Stimulated activated naive CD8-positive, alpha-beta T cell treated with anti-CD3 and anti-CD28 coated beads, Interleukin-15, Interleukin-2, amounts not matched to agents 100 ng/mL and 50 ng/mL, for 24 hours (primary cell): ENCODE data around the gene HAND2.

ENCODE experiments used
- H3K27ac Mint-ChIP-seq: one replicate; pipeline ENCODE4 v1.8.0; 2021; ENCODE audit warnings: mild to moderate bottlenecking, mixed read lengths
- H3K27me3 Mint-ChIP-seq: one replicate; pipeline ENCODE4 v1.8.0; 2021; ENCODE audit warnings: mixed read lengths
- H3K36me3 Mint-ChIP-seq: one replicate; pipeline ENCODE4 v1.8.0; 2021; ENCODE audit warnings: low read depth, mixed read lengths
- H3K4me1 Mint-ChIP-seq: one replicate; pipeline ENCODE4 v1.8.0; 2021; ENCODE audit warnings: low read depth, mixed read lengths
- H3K4me3 Mint-ChIP-seq: one replicate; pipeline ENCODE4 v1.8.0; 2021; ENCODE audit warnings: mild to moderate bottlenecking, mixed read lengths
- H3K9me3 Mint-ChIP-seq: one replicate; pipeline ENCODE4 v1.8.0; 2021; ENCODE audit warnings: mixed read lengths

HAND2 gene

GRCh38 chr4:173529477-173530325, at the start of gene HAND2:
Gene HAND2 (minus strand): TSS chr4:173530229. CDS start chr4:173529289, 940 bp downstream.
- H3K27me3 Mint-ChIP-seq = peaks cover 88% of the 10 kb centered on the region
- H3K9me3 Mint-ChIP-seq = peaks cover 3% of the 10 kb centered on the region
- peaks cover 18% of the 10 kb centered on the region for H3K4me1 Mint-ChIP-seq
- peak within 1 kb of the TSS; percentile 57 for H3K4me3 Mint-ChIP-seq
- H3K27ac Mint-ChIP-seq = peak within 1 kb of the TSS; percentile 70
- peaks cover 12% of the 10 kb centered on the region for H3K36me3 Mint-ChIP-seq

- Mint-ChIP-seq H3K4me3 (no peak overlapping the region), H3K27ac (no peak overlapping the region), H3K4me1 (no peaks in the 10 kb centered on the region), H3K36me3 (no peaks in the 10 kb centered on the region), H3K9me3 (no peaks in the 10 kb centered on the region), H3K27me3 (peaks cover 34% of the 10 kb centered on the region)
These were observed 48.9 kb upstream of the HAND2 start for GRCh38 chr4:173578956-173579355.

GRCh38 chr4:173577963-173578362, 47.9 kb upstream of the HAND2 start:
- peaks cover 38% of the 10 kb centered on the region for H3K27me3 Mint-ChIP-seq
- no peak overlapping the region for H3K4me3 Mint-ChIP-seq
- H3K4me1 Mint-ChIP-seq = no peaks in the 10 kb centered on the region
- no peaks in the 10 kb centered on the region for H3K36me3 Mint-ChIP-seq
- no peaks in the 10 kb centered on the region for H3K9me3 Mint-ChIP-seq
- no peak overlapping the region for H3K27ac Mint-ChIP-seq

- H3K9me3 Mint-ChIP-seq = no peaks in the 10 kb centered on the region
These were observed 45.6 kb upstream of the HAND2 start for GRCh38 chr4:173575482-173576152.

GRCh38 chr4:173573725-173574124, 43.7 kb upstream of the HAND2 start:
- no peaks in the 10 kb centered on the region for H3K9me3 Mint-ChIP-seq
- no peak overlapping the region for H3K4me3 Mint-ChIP-seq
- no peaks in the 10 kb centered on the region for H3K4me1 Mint-ChIP-seq
- no peak overlapping the region for H3K27ac Mint-ChIP-seq
- H3K27me3 Mint-ChIP-seq = peaks cover 29% of the 10 kb centered on the region
- no peaks in the 10 kb centered on the region for H3K36me3 Mint-ChIP-seq

More at GRCh38 chr4:173575482-173576152, 45.6 kb upstream of the HAND2 start:
- Mint-ChIP-seq H3K27me3 (peaks cover 26% of the 10 kb centered on the region), H3K4me3 (no peak overlapping the region), H3K36me3 (no peaks in the 10 kb centered on the region), H3K27ac (no peak overlapping the region), H3K4me1 (no peaks in the 10 kb centered on the region)

- Mint-ChIP-seq H3K4me3 (no peak overlapping the region), H3K27ac (no peak overlapping the region), H3K9me3 (no peaks in the 10 kb centered on the region), H3K4me1 (no peaks in the 10 kb centered on the region), H3K36me3 (no peaks in the 10 kb centered on the region), H3K27me3 (peaks cover 26% of the 10 kb centered on the region)
These were observed 43.3 kb upstream of the HAND2 start for GRCh38 chr4:173573286-173573685.

GRCh38 chr4:173572493-173573129, 42.6 kb upstream of the HAND2 start:
- H3K27me3 Mint-ChIP-seq = peaks cover 23% of the 10 kb centered on the region
- H3K36me3 Mint-ChIP-seq = no peaks in the 10 kb centered on the region
- H3K4me3 Mint-ChIP-seq = no peak overlapping the region
- H3K9me3 Mint-ChIP-seq = no peaks in the 10 kb centered on the region
- H3K4me1 Mint-ChIP-seq = no peaks in the 10 kb centered on the region
- H3K27ac Mint-ChIP-seq = no peak overlapping the region

- Mint-ChIP-seq H3K4me3 (no peak overlapping the region), H3K27me3 (peaks cover 23% of the 10 kb centered on the region), H3K9me3 (no peaks in the 10 kb centered on the region), H3K4me1 (no peaks in the 10 kb centered on the region), H3K36me3 (no peaks in the 10 kb centered on the region), H3K27ac (no peak overlapping the region)
These were observed 41.6 kb upstream of the HAND2 start for GRCh38 chr4:173571620-173572019.

- Mint-ChIP-seq H3K27ac (no peak overlapping the region), H3K4me1 (no peaks in the 10 kb centered on the region), H3K9me3 (no peaks in the 10 kb centered on the region), H3K36me3 (no peaks in the 10 kb centered on the region), H3K4me3 (no peak overlapping the region), H3K27me3 (peaks cover 7% of the 10 kb centered on the region)
These were observed 35.3 kb upstream of the HAND2 start for GRCh38 chr4:173565281-173565680.

GRCh38 chr4:173564461-173564860, 34.4 kb upstream of the HAND2 start:
- Mint-ChIP-seq H3K4me3 (no peak overlapping the region), H3K9me3 (no peaks in the 10 kb centered on the region), H3K36me3 (no peaks in the 10 kb centered on the region), H3K27ac (no peak overlapping the region), H3K4me1 (no peaks in the 10 kb centered on the region), H3K27me3 (peaks cover 5% of the 10 kb centered on the region)

- Mint-ChIP-seq H3K9me3 (no peaks in the 10 kb centered on the region), H3K36me3 (no peaks in the 10 kb centered on the region), H3K27me3 (peaks cover 13% of the 10 kb centered on the region), H3K4me1 (no peaks in the 10 kb centered on the region), H3K4me3 (no peak overlapping the region), H3K27ac (no peak overlapping the region)
These were observed 30.9 kb upstream of the HAND2 start for GRCh38 chr4:173560896-173561295.

- peaks cover 28% of the 10 kb centered on the region for H3K27me3 Mint-ChIP-seq
These were observed 26.5 kb upstream of the HAND2 start for GRCh38 chr4:173556398-173557131.

GRCh38 chr4:173547889-173548288, 17.9 kb upstream of the HAND2 start:
- Mint-ChIP-seq H3K27me3 (peaks cover 65% of the 10 kb centered on the region), H3K27ac (no peak overlapping the region), H3K4me3 (no peak overlapping the region), H3K4me1 (no peaks in the 10 kb centered on the region), H3K9me3 (peaks cover 4% of the 10 kb centered on the region), H3K36me3 (no peaks in the 10 kb centered on the region)

More at GRCh38 chr4:173556398-173557131, 26.5 kb upstream of the HAND2 start:
- no peak overlapping the region for H3K27ac Mint-ChIP-seq
- no peaks in the 10 kb centered on the region for H3K9me3 Mint-ChIP-seq
- H3K4me1 Mint-ChIP-seq = no peaks in the 10 kb centered on the region
- no peak overlapping the region for H3K4me3 Mint-ChIP-seq
- H3K36me3 Mint-ChIP-seq = no peaks in the 10 kb centered on the region

GRCh38 chr4:173546776-173547175, 16.7 kb upstream of the HAND2 start:
- H3K36me3 Mint-ChIP-seq = no peaks in the 10 kb centered on the region
- H3K4me1 Mint-ChIP-seq = no peaks in the 10 kb centered on the region
- H3K9me3 Mint-ChIP-seq = peaks cover 4% of the 10 kb centered on the region
- H3K27me3 Mint-ChIP-seq = peaks cover 66% of the 10 kb centered on the region
- H3K27ac Mint-ChIP-seq = no peak overlapping the region
- no peak overlapping the region for H3K4me3 Mint-ChIP-seq
